Fibroblast of villous mesenchyme (primary cell): ENCODE data around the gene GPRC5A. TPM values are rescaled to one million over a fixed set of nuclear protein-coding genes. Genes with fewer than 3 reads are reported as not detected.
"Not testable (repeated sequence)": the region's sequence is repeated elsewhere in the genome, so short reads cannot be mapped to it uniquely, and the experiment has no call there.

ENCODE experiments used
- DNase-seq: peaks from one replicate; pipeline ENCODE4 v3.0.0-alpha.2; 2010; ENCODE audit warnings: low read depth
- H3K4me3 ChIP-seq: 2 replicates; pipeline ENCODE4 v1.5.1; 2011; ENCODE audit warnings: low read depth, mild to moderate bottlenecking, low read length
- CTCF ChIP-seq: IDR thresholded peaks from 2 replicates; pipeline ENCODE4 v1.5.1; 2012; ENCODE audit warnings: low read depth, mild to moderate bottlenecking, low read length; ENCODE audit not compliant: insufficient read depth
- total RNA-seq: library from RNA; depleted of rRNA; stranded (reverse); fragments of >200 nt; gene quantifications from 2 replicates; pipeline ENCODE4 v1.2.3, GENCODE V29; 2012

The GPRC5A gene
- total RNA-seq, 1 donor, result 127 TPM

- peak; percentile 99 for DNase-seq
Observed at GRCh38 chr12:12870465-12870864, 20.9 kb upstream of the GPRC5A start.

DNA sequence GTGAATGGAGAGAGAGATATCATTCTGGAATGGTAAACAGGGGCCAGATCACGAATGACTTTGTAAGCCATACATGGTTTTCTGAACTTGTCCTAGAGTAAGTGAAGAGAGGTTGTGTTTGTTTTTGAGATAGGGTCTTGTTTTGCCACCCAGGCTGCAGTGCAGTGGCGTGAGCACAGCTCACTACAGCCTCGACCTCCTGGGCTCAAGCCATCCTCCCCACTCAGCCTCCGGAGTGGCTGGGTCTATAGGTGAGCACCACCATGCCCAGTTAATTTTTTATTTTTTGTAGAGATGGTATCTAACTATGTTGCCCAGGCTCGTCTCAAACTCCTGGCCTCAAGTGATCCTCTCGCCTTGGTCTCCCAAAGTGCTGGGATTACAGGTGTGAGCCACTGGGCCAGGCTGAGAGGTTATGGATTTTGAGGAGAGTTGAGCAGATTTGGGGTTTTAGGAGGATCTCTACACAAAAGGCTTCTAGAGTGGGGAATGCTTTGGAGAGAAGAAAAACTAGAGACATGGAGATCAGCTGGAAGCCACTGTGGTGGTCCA lies 19.7 kb upstream of the GPRC5A start:
- no peak for DNase-seq

More at GRCh38 chr12:12870465-12870864, 20.9 kb upstream of the GPRC5A start:
- TF ChIP-seq CTCF, result no peak
- no peak overlapping the region for H3K4me3 ChIP-seq

GRCh38 chr12:12872139-12872933 lies 19.0 kb upstream of the GPRC5A start:
- H3K4me3 ChIP-seq, result peak overlapping the region; percentile 4
- peak; percentile 82 for DNase-seq
- no peak for TF ChIP-seq CTCF

More for the DNA sequence above, 19.7 kb upstream of the GPRC5A start:
- no peak overlapping the region for H3K4me3 ChIP-seq
- no peak for TF ChIP-seq CTCF

GRCh38 chr12:12872934-12873275 lies 18.5 kb upstream of the GPRC5A start:
- no peak for DNase-seq

DNA sequence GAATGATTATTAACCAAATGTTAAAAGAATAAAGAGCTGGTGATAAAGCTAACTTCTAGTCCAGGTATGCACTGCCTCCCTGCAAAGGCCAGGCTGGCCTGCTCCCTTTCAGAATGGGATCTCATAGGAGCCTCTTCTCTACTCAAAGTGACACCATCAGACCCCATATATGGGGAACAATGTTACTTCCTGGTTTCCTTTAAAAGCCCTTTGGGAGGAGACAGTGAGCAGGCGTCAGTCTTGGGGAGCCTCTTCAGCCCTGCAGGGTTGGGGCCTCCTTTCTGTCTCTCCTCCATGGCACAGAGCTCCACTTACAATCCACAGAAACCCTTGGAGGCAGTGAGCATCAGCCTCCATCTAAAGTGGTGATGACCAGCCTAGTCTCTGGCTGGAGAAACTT lies 17.3 kb upstream of the GPRC5A start:
- H3K4me3 ChIP-seq, result no peak overlapping the region
- DNase-seq, result no peak
- TF ChIP-seq CTCF, result no peak

More at GRCh38 chr12:12872934-12873275, 18.5 kb upstream of the GPRC5A start:
- TF ChIP-seq CTCF, result no peak
- no peak overlapping the region for H3K4me3 ChIP-seq

GRCh38 chr12:12875301-12875700 lies 16.1 kb upstream of the GPRC5A start:
- DNase-seq, H3K4me3 ChIP-seq: not testable (repeated sequence)

DNA sequence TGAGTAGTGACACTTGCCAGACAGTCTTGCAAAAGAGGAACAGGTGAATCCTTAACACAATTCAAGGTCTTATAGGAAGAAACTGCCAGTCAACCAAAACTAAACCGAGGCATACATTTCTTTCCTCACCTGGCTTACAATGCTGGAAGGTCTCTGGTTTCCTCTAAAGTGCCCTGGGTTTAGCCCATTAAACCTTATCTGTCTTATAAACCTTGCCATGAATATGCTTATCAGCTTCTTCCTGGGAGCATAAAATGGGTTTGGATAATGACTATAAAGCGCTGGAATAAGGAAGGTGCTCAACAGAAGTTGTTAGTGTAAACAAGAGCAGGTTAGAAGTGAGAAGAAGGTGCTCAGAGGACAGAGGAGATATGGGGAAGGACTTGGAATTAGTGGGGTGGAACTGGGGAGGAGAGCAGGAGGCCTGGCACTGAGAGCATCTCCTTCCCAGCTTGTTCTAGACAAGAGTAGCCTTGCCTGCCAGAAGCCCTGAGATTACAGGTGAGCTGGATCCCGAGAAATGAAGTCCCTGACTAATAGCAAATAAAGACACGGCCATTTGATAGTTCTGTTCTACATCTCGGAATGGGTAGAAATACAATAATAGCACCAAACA lies 14.1 kb upstream of the GPRC5A start:
- no peak overlapping the region for H3K4me3 ChIP-seq
- DNase-seq, result no peak
- no peak for TF ChIP-seq CTCF
